Karpas-422 (cell line): ENCODE measurements around the gene FGF12. TPM values are rescaled to one million over a fixed set of nuclear protein-coding genes. Genes with fewer than 3 reads are reported as not detected.

Source experiments
- DNase-seq: peaks from one replicate; pipeline ENCODE4 v3.0.0-alpha.2; 2015
- H2AFZ ChIP-seq: fragments of 200-600 bp; sonication (generic); 2 replicates; pipeline ENCODE4 v1.6.1; 2014; ENCODE audit warnings: antibody characterized with exemption, low read length, mixed read lengths
- H3K27ac ChIP-seq: fragments of 200-600 bp; sonication (generic); 2 replicates; pipeline ENCODE4 v1.5.1; 2014; ENCODE audit warnings: mild to moderate bottlenecking, low read length, moderate library complexity
- H3K27me3 ChIP-seq: fragments of 200-600 bp; sonication (generic); 2 replicates; pipeline ENCODE4 v1.6.1; 2014; ENCODE audit warnings: low read length, mixed read lengths
- H3K36me3 ChIP-seq: fragments of 200-600 bp; sonication (generic); 2 replicates; pipeline ENCODE4 v1.6.1; 2014; ENCODE audit warnings: low read length, mixed read lengths; ENCODE audit not compliant: insufficient read depth
- H3K4me1 ChIP-seq: fragments of 200-600 bp; sonication (generic); 2 replicates; pipeline ENCODE4 v1.6.1; 2014; ENCODE audit warnings: mild to moderate bottlenecking, low read length, mixed read lengths
- H3K4me2 ChIP-seq: fragments of 200-600 bp; sonication (generic); 2 replicates; pipeline ENCODE4 v1.6.1; 2014; ENCODE audit warnings: low read length, low read depth, mild to moderate bottlenecking; ENCODE audit not compliant: poor library complexity, severe bottlenecking
- H3K4me3 ChIP-seq: fragments of 200-600 bp; sonication (generic); 2 replicates; pipeline ENCODE4 v1.5.1; 2014; ENCODE audit warnings: mild to moderate bottlenecking, antibody characterized with exemption, low read length, mixed read lengths
- H3K79me2 ChIP-seq: fragments of 200-600 bp; sonication (generic); 2 replicates; pipeline ENCODE4 v1.6.1; 2014; ENCODE audit warnings: mild to moderate bottlenecking, low read length, mixed read lengths
- H3K9ac ChIP-seq: fragments of 200-600 bp; sonication (generic); 2 replicates; pipeline ENCODE4 v1.6.0; 2014; ENCODE audit warnings: low read length
- H3K9me2 ChIP-seq: fragments of 200-600 bp; sonication (generic), shearing (Covaris generic); replicated peaks from 2 replicates; pipeline ENCODE4 v1.6.0; 2014; ENCODE audit warnings: mild to moderate bottlenecking, low read length, moderate library complexity; ENCODE audit not compliant: insufficient read depth
- H3K9me3 ChIP-seq: fragments of 300-700, 200-600 bp; sonication (generic); 2 replicates; pipeline ENCODE4 v1.6.1; 2014; ENCODE audit warnings: low read length, mixed read lengths
- H4K20me1 ChIP-seq: fragments of 200-600 bp; sonication (generic); 2 replicates; pipeline ENCODE4 v1.6.1; 2014; ENCODE audit warnings: mild to moderate bottlenecking, antibody characterized with exemption, low read length, low read depth; ENCODE audit not compliant: insufficient read depth
- total RNA-seq: library from RNA; depleted of rRNA; stranded (reverse); fragments of >200 nt; shearing (Covaris generic); gene quantifications from 2 replicates; pipeline ENCODE4 v1.2.3, GENCODE V29; 2014; ENCODE audit warnings: low replicate concordance

Gene FGF12
- total RNA-seq, 1 experiment from 2014 or later: not detected

DNA sequence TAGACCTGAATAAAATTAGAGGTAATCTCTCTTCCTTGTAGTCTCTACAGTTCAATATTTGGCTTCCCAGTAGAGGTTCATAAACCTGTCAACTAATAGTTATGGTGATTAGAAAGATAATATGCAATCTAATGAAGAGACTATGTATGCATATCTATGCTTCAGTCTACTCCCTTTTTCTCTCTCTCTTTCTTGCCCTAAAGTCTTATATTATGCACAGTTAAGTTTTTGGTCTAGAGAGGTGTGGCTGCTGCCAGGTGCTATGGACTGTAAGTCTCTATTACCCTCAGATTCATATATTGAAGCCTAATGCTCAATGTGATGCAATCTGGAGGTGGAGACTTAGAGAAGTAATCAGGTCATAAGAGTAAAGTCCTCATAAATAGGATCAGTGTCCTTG is 413.7 kb downstream of the FGF12 start:
- no peak overlapping the region for H2AFZ ChIP-seq
- no peaks in the 10 kb centered on the region for H3K27me3 ChIP-seq
- no peaks in the 10 kb centered on the region for H3K9me2 ChIP-seq
- no peaks in the 10 kb centered on the region for H3K36me3 ChIP-seq
- no peak overlapping the region for H3K27ac ChIP-seq
- H3K4me2 ChIP-seq: no peak overlapping the region
- no peak for DNase-seq
- H4K20me1 ChIP-seq: no peaks in the 10 kb centered on the region
- no peak overlapping the region for H3K9ac ChIP-seq
- H3K79me2 ChIP-seq: no peaks in the 10 kb centered on the region
- no peak overlapping the region for H3K4me3 ChIP-seq
- H3K4me1 ChIP-seq: no peaks in the 10 kb centered on the region
- H3K9me3 ChIP-seq: no peaks in the 10 kb centered on the region

GRCh38 chr3:192307631-192308030 is 419.7 kb downstream of the FGF12 start:
- Histone ChIP-seq H3K4me3 (no peak overlapping the region), H3K4me2 (no peak overlapping the region), H3K9ac (no peak overlapping the region), H3K27ac (no peak overlapping the region), H2AFZ (no peak overlapping the region), H3K36me3 (no peaks in the 10 kb centered on the region), H3K4me1 (no peaks in the 10 kb centered on the region), H3K27me3 (no peaks in the 10 kb centered on the region; the same call in 1 of the 2 replicates), H4K20me1 (no peaks in the 10 kb centered on the region), H3K9me3 (no peaks in the 10 kb centered on the region), H3K9me2 (no peaks in the 10 kb centered on the region), H3K79me2 (no peaks in the 10 kb centered on the region)
- no peak for DNase-seq

DNA sequence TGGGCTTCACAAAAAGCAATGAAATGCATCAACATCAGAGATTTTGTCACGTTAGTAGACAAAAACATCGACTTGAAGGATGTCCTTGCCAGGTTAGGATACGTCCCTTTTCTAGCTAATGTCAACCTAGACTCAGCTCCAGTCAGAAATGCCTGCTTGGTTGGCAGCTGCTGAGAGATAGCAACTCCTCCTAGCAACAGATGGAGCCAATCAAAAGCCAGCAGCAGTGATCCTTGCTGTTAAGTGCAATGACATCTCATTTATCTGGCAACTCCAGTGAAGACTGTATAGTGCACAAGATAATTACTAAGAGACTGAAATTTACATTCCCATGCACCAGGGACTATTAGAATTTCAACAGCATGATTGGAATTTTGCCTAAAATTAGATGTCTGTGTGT is 424.1 kb downstream of the FGF12 start:
- Histone ChIP-seq H3K4me1 (no peaks in the 10 kb centered on the region), H3K4me2 (no peak overlapping the region), H3K27ac (no peak overlapping the region), H2AFZ (no peak overlapping the region), H3K36me3 (no peaks in the 10 kb centered on the region), H3K79me2 (no peaks in the 10 kb centered on the region), H3K4me3 (no peak overlapping the region), H3K27me3 (no peaks in the 10 kb centered on the region; the same call in 1 of the 2 replicates), H3K9ac (no peak overlapping the region), H3K9me3 (no peaks in the 10 kb centered on the region), H4K20me1 (no peaks in the 10 kb centered on the region), H3K9me2 (no peaks in the 10 kb centered on the region)
- DNase-seq: no peak

GRCh38 chr3:192302721-192303120 is 424.6 kb downstream of the FGF12 start:
- DNase-seq: no peak
- no peak overlapping the region for H3K4me2 ChIP-seq
- H3K9me2 ChIP-seq: no peaks in the 10 kb centered on the region
- H3K9me3 ChIP-seq: no peaks in the 10 kb centered on the region
- H3K9ac ChIP-seq: no peak overlapping the region
- peaks cover 3% of the 10 kb centered on the region; the same call in 1 of the 2 replicates for H3K27me3 ChIP-seq
- no peaks in the 10 kb centered on the region for H3K36me3 ChIP-seq
- no peaks in the 10 kb centered on the region for H3K79me2 ChIP-seq
- no peaks in the 10 kb centered on the region for H4K20me1 ChIP-seq
- H3K4me1 ChIP-seq: no peaks in the 10 kb centered on the region
- no peak overlapping the region for H2AFZ ChIP-seq
- no peak overlapping the region for H3K27ac ChIP-seq
- no peak overlapping the region for H3K4me3 ChIP-seq

DNA sequence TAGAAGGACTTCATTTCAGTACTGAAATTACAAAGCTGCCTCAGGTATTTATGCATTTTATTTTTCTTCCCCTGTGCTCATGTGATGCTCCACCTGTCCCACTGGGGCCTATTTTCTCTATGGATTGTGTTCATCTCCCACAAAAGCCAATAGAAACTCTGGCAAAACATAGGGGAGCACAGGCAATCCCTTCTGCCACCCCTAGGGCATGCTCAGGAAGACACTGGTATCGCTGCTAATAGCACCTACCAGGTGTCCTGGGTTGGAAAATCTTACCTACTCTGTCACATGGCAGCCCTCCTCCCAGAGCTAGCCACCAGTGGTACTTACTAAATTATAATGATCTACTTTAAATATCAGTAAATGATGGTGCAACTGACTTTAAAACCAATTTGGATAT is 427.4 kb downstream of the FGF12 start:
- no peak overlapping the region for H3K4me3 ChIP-seq
- H2AFZ ChIP-seq: no peak overlapping the region
- H3K27me3 ChIP-seq: peaks cover 3% of the 10 kb centered on the region; the same call in 1 of the 2 replicates
- DNase-seq: no peak
- H4K20me1 ChIP-seq: no peaks in the 10 kb centered on the region
- H3K9ac ChIP-seq: no peak overlapping the region
- H3K4me2 ChIP-seq: no peak overlapping the region
- H3K27ac ChIP-seq: no peak overlapping the region
- no peaks in the 10 kb centered on the region for H3K9me2 ChIP-seq
- H3K36me3 ChIP-seq: no peaks in the 10 kb centered on the region
- no peaks in the 10 kb centered on the region for H3K4me1 ChIP-seq
- H3K79me2 ChIP-seq: no peaks in the 10 kb centered on the region
- no peaks in the 10 kb centered on the region for H3K9me3 ChIP-seq

- H3K4me3 ChIP-seq: no peak overlapping the region
- H3K27ac ChIP-seq: no peak overlapping the region
- no peaks in the 10 kb centered on the region for H3K4me1 ChIP-seq
- no peak for DNase-seq
- peaks cover 3% of the 10 kb centered on the region; the same call in 1 of the 2 replicates for H3K27me3 ChIP-seq
- H3K79me2 ChIP-seq: no peaks in the 10 kb centered on the region
- no peak overlapping the region for H3K4me2 ChIP-seq
- H3K9me2 ChIP-seq: no peaks in the 10 kb centered on the region
- H4K20me1 ChIP-seq: no peaks in the 10 kb centered on the region
- no peak overlapping the region for H2AFZ ChIP-seq
- no peaks in the 10 kb centered on the region for H3K9me3 ChIP-seq
- no peak overlapping the region for H3K9ac ChIP-seq
- H3K36me3 ChIP-seq: no peaks in the 10 kb centered on the region
These were observed 430.5 kb downstream of the FGF12 start for GRCh38 chr3:192296845-192297244.

DNA sequence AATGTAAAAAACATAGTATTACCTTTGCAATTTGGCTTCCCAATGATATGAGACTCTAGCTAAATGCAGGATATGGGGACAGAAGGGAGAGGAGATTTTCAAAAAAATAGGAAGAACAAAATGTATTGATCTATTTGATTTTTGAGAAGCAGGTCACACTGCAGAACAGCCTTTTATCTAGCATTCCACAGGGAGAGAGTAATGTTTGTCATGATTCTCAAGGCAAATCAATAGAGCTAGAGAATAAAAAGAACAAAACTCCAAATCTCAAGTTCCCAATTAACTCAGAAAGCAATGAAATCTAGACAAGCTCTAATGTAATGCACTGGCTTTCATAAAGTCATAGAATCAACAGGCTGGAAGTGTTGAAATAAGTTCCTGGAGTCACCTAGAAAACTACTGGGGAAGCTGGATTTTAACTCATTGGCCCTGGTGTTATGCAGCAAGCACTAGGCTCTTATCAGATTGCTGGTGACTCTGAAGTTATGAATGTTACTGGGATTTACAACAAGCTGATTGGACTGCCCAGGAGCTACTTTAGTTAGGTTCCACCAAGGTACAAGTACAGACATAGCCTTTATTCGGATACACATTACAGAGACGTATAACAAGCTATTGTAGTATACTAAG is 442.8 kb downstream of the FGF12 start:
- Histone ChIP-seq H3K27ac (no peak overlapping the region), H3K4me2 (no peak overlapping the region), H2AFZ (no peak overlapping the region), H3K4me1 (no peaks in the 10 kb centered on the region), H3K36me3 (no peaks in the 10 kb centered on the region), H3K79me2 (no peaks in the 10 kb centered on the region), H4K20me1 (no peaks in the 10 kb centered on the region), H3K9me3 (no peaks in the 10 kb centered on the region), H3K27me3 (no peaks in the 10 kb centered on the region; the same call in 1 of the 2 replicates), H3K4me3 (no peak overlapping the region), H3K9ac (no peak overlapping the region), H3K9me2 (no peaks in the 10 kb centered on the region)
- DNase-seq: no peak

- Histone ChIP-seq H3K9me2 (no peaks in the 10 kb centered on the region), H3K27ac (no peak overlapping the region), H3K79me2 (no peaks in the 10 kb centered on the region), H2AFZ (no peak overlapping the region), H3K9ac (no peak overlapping the region), H3K9me3 (no peaks in the 10 kb centered on the region), H4K20me1 (no peaks in the 10 kb centered on the region), H3K4me2 (no peak overlapping the region), H3K27me3 (no peaks in the 10 kb centered on the region), H3K36me3 (no peaks in the 10 kb centered on the region), H3K4me3 (no peak overlapping the region), H3K4me1 (no peaks in the 10 kb centered on the region)
- no peak for DNase-seq
These were observed 446.0 kb downstream of the FGF12 start for GRCh38 chr3:192281207-192281880.
